HG02884 (cell line): Measurements from ENCODE around the gene TRAPPC2L.

ENCODE experiments used
- ATAC-seq: cut with Tn5 transposase; IDR thresholded peaks from one replicate; pipeline ENCODE4 v1.9.1; 2021; ENCODE audit warnings: mild to moderate bottlenecking, moderate library complexity; ENCODE audit not compliant: unreplicated experiment

The TRAPPC2L gene

DNA sequence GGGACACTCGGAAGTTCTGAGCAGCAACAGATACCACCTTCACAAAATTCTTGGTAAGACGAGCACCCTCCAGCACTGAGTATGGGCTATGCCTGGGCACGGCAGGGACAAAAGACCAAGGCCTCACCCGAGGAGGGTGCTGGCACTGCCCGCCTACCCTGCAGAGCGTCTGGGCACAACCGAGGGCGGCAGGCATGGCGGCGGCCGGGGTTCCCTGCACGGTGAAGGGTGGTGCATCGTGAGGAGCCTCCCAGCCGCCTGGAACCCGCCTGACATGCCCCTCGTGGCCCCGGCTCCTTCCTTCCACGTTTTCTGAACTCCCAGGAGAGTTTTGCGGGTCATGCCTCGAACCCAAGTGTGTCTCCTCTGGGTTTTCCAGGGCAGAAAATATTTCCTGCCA is 19.1 kb upstream of the TRAPPC2L start:
- ATAC-seq, result no peak

DNA sequence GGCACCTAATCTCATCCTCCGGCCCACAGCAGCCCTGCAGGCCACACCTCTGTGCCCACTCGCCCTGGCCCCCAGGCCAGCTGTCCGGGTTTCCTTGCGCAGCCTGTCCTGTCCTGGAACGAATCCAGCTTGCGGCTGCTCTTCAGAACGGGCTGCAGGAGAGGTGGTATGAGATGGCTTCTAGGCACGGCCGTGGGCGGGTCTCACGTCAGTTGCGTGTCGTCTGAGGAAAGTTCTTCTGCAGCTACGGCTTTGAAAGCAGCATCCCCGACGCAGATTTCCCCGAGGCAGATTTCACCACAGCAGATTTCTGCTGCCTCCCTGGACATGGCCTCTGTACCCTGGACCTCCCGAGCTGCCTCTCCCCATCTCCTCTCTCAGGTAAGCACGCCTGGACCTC is 18.4 kb upstream of the TRAPPC2L start:
- no peak for ATAC-seq

DNA sequence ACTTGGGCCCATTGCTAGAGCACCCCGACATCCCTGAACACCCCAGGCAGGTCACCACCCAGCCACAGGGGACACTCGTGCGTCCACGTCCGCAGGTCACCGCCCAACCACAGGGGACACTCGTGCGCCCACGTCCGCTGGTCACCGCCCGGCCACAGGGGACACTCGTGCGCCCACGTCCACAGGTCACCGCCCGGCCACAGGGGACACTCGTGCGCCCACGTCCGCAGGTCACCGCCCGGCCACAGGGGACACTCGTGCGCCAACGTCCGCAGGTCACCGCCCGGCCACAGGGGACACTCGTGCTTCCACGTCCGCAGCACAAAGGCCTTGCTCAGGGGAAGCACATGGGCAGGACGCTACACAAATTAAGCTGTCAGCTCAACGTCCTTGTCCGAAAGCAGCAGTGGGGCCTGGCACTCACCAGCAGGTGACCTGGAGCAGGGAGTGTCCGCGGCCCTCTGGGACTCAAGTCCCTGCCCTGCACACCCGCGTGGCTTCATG is 17.8 kb upstream of the TRAPPC2L start:
- ATAC-seq, result no peak

DNA sequence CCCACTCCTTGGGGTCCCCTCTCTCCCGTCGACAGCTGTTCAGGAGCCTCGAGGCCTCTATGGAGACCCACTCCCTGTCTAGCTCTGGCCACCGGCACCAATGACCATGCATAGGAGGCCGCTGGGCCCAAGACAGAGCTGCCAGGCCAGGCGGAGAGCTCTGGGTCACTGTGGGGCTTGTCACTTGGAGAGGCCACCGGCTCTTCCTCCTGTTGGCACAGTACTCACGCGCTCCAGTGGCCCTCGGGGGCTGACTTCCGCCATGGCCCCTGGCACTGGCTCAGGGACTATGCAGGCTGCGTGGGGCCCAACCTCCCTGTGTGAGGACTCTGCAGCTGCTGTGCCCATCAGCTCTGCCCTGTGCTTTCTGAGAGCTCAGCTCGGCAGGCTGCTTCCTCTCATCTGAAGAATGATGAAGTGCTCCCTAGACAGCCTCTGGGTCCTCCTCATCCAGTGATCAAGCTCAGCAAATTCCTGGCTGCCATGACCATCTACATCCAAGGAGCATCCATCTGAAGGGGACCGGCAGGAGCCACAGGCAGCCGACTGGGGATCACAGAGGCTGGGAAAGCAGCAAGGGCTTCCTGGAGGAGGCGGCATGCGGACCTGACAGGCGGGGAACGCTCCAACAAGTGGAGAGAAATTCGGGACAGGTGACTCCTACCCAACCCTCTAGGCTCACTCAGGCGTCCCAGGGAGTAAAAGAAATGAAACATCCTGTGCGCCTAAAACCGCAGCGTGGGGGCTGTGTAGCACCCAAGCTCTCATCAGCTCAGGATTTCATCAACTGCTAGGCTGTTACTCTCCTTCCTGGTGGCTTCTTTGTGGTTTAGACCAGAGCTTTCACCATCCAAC is 17.0 kb upstream of the TRAPPC2L start:
- no peak for ATAC-seq

DNA sequence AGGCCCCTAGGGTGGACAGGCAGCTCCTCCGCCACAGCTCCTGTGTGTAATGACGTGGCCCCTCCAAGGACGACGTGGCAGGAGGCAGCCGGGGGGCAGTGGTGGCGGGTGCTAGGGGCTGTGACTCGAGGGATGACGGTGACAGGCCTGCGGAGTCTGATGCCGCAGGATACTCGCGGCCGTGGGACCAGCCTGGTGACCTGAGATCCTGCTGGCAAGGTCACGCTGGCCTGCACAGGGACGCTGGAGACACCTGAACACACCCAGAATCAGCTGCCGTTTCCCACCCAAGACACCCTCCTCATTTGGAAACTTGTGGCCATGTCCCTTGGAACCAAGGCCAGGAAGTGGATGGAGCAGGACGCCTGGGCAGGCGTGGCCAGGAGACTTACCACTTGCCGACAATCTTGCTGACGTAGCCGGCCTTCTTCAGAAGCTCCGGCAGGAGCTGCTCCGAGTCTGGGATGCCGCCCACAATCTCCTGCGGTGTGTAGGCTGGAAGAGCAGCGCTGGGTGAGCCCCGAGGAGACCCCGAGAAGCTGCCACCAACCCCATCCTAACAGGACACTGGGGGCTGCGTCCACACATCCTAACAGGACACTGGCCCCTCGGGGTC is 16.2 kb upstream of the TRAPPC2L start:
- no peak for ATAC-seq

DNA sequence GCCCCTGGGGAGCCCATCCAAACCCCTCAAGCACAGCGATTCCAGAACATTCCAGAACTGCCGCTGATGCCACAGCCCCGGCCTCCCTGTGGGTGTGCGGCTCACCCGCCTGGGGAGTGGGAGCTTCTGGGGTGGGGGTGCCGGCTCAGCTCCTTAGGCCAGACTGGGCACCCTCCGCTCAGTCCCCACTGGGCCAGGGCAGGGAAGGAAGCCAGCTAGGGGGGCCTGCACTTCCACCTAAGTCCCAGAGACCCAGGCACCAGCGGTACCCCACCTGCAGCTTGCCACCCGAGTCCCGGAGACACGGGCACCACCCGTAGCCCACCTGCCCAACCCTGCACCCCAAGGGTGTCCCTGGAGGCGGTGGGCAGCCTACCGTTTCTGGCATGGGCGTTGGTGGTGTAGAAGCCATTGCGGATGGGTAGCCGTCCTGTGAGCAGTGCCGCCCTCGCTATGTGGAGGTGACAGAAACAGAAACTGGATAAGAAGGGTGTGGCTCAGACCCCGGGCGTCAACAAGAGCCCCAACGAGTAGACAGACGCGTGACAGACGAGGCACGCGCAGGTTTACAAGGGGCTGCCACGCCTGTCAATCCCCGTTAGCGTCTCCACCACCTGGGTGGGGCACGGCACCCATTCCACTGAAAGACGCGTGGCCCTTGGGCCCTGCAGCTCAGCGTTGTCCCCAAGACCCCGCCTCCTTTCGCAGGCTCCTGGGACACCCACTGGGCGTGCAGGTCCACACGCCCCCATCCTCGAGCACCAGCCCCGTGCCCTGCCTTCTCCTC is 15.2 kb upstream of the TRAPPC2L start:
- no peak for ATAC-seq

DNA sequence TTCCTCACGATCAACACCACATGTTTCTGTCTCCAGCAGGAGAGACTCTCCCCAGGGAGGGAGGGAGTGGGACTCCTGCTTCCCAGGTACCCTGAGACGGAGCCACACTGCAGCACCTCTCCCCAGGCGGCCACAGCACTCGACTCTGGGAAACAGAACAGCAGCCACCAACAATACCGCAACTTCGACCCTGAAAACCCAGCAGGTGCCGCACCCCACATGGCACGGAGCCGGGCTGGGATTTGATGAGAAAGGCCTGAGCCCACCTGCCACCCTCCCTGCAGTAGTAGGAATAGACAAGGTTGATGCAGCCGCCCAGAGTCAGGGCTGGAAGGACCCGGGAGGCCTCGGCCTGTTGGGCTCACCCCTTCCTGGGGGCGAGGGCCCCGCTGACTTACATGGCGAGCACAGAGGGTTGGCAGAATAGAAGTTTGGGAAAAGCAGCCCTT is 14.6 kb upstream of the TRAPPC2L start:
- ATAC-seq, result no peak

DNA sequence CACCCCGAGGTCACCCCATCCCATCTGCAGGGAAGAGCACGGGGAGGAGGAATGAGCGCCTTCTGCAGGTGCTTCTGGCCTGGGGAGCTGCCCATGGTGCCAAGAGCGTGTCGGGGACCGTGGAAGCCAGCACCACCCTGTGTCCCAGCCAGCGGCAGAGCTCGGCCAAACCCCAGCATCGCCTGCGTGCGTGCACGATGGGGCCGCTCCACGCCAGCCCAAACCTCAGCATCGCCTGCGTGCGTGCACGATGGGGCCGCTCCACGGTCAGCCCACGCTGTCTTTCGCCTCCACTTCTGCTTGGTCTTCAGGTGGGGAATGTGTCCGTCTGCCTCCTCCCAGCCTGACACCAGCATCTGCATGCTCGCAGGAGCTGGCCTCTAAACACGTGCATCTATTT is 14.1 kb upstream of the TRAPPC2L start:
- ATAC-seq, result no peak

DNA sequence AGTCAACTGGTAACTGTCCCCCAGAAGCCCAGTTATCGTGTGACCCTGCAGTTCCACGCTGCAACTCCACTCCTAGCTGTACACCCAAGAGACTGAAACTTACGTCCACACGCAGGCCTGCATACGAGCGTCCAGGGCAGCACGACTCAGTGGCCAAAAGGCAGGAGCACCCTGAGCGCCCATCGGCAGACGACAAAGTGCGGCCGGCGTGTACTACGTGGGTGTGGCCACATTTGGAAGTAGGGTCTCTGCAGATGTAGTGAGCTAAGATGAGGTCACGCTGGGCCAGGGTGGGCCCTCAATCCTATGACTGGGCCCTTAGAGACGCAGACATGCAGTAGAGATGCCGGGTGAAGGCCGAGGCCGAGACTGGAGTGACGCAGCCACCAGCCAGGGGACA is 13.7 kb upstream of the TRAPPC2L start:
- ATAC-seq, result no peak

DNA sequence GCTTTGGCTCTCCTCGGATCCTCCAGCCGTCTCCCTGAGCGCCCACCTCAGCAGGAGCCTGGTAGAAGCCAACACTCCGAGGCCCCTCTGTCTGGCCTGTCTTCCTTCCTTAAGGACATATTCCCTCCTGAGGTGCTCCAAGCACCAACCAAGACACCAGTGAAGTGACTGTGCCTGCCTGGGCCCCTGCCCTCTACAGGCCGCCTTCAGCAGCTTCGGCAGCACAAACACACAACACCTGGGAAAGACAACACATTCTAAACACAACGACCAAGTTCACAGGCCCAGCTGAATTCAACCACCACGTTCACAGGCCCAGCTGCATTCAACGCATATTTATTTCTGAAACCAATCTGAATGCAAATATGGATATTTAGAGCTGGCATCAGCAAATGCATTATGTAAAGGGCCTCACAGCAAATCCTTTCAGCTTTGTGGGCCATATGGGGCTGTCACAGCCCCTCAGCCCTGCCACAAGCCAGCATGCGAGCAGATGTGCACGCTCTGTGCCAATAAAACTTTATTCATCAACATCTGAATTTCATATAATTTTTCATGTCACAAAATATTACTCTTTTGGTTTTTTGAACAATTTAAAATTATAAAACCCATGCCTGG is 12.4 kb upstream of the TRAPPC2L start:
- no peak for ATAC-seq

DNA sequence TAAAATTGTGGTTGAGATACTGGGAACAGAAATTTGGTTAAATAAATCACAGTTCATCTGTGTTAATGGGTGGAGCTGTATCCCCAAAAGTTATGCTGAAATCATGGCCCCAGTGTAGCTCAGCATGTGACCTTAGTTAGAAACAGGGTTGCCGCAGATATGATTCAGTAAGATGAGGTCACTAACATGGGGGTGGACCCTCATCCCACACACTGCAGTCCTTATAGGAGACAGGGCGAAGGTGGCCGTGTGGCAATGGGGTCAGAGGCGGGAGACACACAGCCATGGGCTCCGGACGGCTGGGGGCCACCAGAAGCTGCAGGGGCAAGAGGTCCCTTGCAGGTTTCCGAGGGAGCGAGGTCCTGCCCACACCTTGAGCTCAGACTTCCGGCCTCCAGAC is 10.8 kb upstream of the TRAPPC2L start:
- no peak for ATAC-seq

DNA sequence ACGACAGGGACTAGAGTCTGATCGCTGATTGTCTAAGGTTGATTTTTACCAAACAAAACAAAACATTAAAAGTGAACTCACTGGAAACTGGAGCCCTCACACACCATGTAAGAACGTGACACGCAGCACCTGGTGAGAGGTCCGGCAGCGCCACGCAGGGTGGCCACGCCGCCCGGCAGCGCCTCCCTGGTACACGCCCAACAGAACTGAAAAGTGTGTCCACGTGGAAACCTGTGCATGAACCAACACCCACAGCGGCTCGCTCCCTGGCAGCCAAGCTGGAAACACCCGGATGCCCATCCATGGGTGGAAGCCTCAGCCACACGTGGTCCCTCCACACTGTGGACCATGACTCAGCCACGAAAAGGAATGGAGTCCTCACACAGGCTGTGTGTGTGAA is 9.3 kb upstream of the TRAPPC2L start:
- ATAC-seq, result no peak

DNA sequence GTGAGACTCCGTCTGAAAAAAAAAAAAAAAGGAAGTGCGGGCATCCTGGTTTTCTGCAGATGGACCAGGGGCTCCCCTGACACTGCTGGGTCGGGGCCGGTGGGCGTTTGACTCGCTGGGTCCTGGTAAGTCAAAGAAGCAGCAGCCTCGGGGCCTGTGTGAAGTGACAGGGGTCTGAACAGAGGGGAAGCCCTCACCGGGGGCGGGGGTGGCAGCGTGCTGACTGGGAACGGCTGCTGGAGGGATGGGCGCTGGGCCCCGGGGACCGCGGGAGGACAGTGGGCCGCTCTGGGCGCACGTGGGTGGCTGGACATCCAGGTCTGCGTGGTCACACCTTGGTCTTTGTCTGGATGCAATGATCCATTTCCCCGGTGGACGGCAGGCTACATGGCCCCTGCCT is 8.4 kb upstream of the TRAPPC2L start:
- ATAC-seq, result no peak

DNA sequence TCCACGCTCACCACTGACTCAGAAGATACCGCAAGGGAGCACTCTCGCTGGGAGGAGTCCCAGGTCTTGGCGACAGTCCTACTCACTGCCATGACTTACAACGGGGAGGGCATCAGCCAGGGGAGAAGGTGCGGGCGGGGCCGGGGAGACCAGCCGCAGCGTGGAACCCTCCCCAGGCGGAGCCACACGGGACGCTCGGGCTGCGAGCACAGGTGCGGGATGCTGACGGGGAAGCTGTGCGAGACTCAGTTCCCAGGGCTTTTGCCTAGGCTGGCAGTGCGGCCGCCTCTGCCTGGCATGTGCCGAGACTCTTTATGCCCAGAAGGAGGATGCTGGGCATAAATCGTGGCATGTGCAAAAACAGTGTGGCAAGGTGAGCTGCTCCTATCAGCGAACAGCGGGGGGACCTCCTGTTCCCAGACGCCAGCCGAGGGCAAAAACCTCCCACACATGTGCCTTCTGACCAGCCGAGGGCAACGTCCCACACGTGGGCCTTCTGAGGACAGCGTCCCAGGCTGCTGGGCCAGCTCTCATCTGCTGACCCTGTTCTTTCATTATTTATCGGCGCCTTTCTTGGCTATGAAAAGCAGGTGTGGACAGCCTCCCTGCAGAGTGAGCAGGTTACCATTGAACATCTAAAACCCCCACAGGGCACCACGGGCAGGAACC is 6.3 kb upstream of the TRAPPC2L start:
- no peak for ATAC-seq

DNA sequence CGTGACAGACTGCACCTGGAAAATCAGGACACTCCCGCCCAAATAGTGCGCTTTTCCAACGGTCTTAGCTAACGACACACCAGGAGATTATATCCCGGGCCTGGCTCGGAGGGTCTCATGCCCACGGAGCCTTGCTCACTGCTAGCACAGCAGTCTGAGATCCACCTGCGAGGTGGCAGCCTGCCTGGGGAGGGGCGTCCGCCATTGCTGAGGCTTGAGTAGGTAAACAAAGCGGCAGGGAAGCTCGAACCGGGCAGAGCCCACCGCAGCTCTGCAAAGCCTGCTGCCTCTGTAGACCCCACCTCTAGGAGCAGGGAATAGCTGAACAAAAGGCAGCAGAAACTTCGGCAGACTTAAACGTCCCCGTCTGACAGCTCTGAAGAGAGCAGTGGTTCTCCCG is 5.3 kb upstream of the TRAPPC2L start:
- no peak for ATAC-seq

DNA sequence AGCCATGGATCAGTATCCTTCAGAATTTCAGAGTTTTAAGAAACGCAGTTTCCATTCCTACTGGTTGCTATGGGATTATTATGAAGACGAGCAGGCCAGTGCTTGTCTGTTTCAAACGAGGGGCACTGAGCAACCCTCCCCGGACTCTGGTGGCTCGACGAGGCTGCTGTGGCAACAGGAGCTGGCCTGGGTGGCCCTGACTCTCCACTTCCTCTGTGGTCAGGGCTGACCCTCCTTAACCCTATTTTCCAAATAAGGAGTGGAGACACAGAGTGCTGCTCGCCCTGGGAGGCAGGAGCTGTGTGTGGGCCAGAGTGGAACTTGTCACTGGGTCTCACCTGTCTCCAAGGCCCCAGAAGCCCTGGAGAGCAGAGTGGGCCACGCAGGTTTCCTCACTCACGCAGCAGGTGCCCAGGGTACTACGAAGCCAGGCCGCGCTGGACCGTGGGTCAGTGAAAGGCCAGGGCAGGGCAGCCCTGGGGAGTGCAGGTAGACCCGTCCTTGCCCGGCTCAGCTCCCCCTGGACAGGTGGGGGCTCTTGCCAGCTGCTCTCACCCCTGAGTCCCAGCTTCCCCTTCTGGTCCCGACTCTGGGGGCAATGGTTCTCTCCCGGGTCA is 3.5 kb upstream of the TRAPPC2L start:
- ATAC-seq, result no peak

DNA sequence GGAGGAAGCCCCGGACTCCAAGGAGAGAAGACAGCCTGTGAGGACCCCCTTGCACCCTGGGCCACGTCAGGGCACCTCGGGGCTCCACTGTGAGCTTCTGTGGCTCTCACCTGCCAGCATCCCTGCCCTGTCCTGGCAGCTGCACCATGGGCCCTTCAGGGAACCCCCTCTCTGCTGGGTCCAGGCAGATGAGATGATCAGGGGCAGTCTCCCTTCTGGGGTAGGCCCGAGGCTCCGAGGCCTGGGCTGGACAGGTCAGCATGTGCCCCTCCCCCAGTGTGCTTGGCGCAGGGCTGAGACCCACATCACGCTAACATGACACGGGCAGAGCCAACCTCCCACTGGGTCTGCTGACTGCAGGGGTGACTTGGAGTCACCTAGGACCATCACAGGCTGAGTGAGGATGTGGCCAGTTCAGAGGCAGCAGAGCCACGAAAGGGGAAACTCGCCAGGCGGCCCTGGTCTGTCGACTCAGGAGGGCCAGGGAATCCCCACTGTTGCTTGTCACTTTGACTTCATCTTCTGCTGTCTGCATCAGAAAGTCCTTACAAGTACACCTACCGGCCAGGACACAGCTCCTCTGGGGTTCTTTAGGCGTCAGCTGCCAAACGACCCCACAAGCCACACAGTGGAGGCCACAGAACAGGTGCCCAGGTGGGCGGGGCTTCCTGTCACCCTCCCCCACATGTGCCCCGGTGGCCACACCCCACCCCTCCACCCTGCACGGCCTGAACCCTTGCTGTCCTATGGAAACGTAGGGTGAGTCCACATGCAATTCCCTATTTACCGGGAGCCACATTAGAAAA is 2.4 kb upstream of the TRAPPC2L start:
- no peak for ATAC-seq

DNA sequence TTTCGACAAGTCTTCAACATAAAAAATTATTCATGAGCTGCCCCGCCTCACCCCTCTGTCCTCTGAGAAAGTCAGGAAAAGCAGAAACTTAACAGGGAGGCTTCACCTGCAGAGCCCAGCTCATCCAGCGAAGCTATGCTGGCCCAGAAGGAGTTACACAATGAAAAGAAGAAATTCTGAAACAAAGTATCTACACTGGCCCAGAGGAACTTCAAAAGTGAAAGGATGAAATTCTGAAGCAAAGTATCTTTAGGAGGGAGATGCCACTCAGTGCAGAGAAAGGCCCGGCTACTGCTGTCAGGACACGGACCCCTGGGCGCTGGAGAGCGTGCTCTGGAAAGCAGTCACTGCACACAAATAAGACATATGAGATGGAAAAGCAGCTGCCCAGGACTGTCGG is 1.8 kb upstream of the TRAPPC2L start:
- ATAC-seq, result no peak

DNA sequence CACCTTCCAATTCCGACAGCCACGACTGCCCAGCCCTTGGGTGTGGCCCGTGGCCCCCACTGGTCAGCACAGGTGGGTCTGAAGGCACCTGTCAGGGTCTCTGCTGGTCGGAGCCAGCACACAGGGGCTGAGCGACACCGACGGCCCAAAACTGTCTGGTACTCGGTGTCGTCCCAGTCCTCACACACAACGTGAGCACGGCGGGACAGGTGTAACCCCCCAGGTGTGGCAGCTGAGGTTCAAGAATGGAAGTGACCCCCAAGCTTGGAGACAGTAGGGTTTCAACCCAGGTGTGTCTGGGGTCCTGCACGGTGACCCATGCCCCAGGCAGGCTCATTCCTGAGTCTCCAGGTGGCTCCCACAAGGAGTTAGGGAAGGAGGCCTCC is 1.2 kb upstream of the TRAPPC2L start:
- no peak for ATAC-seq
